Activated T-cell treated with anti-CD3 and anti-CD28 coated beads, Interleukin-2, amount 50 U/mL, for 72 hours (primary cell): ENCODE data around the gene NRCAM. TPM values are rescaled to one million over a fixed set of nuclear protein-coding genes. Genes with fewer than 3 reads are reported as not detected.

Experiments used
- ATAC-seq, 2 donors: fragments of 150-1000 bp; cut with Tn5 transposase; replicated peaks in 1 of 2; 2 replicates each; pipeline ENCODE4 v1.10.0; 2021; ENCODE audit warnings: moderate library complexity in 2 of 2, mild to moderate bottlenecking in 1 of 2
- DNase-seq, 2 donors: peaks; one replicate each; pipeline ENCODE4 v3.0.0; 2021 to 2022; ENCODE audit warnings: mixed read lengths in 1 of 2
- H3K27ac Mint-ChIP-seq: one replicate; pipeline ENCODE4 v1.8.0; 2022; ENCODE audit warnings: mild to moderate bottlenecking, moderate library complexity, mixed read lengths
- H3K27me3 Mint-ChIP-seq: one replicate; pipeline ENCODE4 v1.8.0; 2022; ENCODE audit warnings: low read depth, mixed read lengths
- H3K36me3 Mint-ChIP-seq, 2 donors: one replicate each; pipeline ENCODE4 v1.8.0; 2022; ENCODE audit warnings: mixed read lengths in 2 of 2, mild to moderate bottlenecking in 1 of 2; ENCODE audit not compliant: insufficient read depth in 2 of 2
- H3K4me1 Mint-ChIP-seq: one replicate; pipeline ENCODE4 v1.8.0; 2022; ENCODE audit warnings: low read depth, mixed read lengths
- H3K4me3 Mint-ChIP-seq, 2 donors: one replicate each; pipeline ENCODE4 v1.8.0; 2022; ENCODE audit warnings: mild to moderate bottlenecking in 2 of 2, mixed read lengths in 2 of 2, moderate library complexity in 2 of 2
- H3K9me3 Mint-ChIP-seq, 2 donors: one replicate each; pipeline ENCODE4 v1.8.0; 2022; ENCODE audit warnings: mixed read lengths in 2 of 2
- total RNA-seq, 2 donors: library from RNA; stranded (reverse); gene quantifications; one replicate each; pipeline ENCODE4 v1.2.3, GENCODE V29; 2022

NRCAM gene
- total RNA-seq, 2 donors from 2014 or later: 2.5 to 4.1 TPM

DNA sequence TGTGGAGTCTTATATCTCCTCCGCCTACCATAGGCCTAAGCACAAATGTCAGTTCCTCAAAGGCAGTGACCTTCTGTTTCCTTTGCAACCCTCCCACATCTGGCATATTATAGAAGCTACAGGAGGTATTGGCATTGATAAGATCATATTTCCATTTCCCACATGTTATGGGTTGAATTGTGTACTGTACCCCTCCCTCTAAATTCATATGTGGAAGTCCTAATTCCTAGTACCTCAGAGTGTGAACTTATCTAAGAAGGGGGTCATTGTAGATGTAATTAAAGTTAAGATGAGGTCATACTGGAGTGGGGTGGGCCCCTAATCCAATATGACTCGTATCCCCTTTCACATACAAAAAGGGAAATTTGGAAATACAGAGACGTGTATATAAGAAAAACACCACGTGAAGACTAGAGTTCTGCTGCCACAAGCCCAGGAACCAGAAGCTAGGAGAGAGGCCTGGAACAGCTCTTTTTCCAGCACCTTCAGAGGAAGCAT, 320.0 kb downstream of the NRCAM start:
- peak overlapping the region; percentile 3 to 11 for H3K4me3 Mint-ChIP-seq
- peaks cover 2% of the 10 kb centered on the region in 2 donors for H3K36me3 Mint-ChIP-seq
- ATAC-seq (peak; percentile 39 to 49), DNase-seq (no peak)
- H3K27me3 Mint-ChIP-seq: peaks cover 18% of the 10 kb centered on the region
- peaks cover 37% of the 10 kb centered on the region for H3K4me1 Mint-ChIP-seq
- peaks cover 0 to 5% of the 10 kb centered on the region in 2 donors for H3K9me3 Mint-ChIP-seq
- no peak overlapping the region for H3K27ac Mint-ChIP-seq

DNA sequence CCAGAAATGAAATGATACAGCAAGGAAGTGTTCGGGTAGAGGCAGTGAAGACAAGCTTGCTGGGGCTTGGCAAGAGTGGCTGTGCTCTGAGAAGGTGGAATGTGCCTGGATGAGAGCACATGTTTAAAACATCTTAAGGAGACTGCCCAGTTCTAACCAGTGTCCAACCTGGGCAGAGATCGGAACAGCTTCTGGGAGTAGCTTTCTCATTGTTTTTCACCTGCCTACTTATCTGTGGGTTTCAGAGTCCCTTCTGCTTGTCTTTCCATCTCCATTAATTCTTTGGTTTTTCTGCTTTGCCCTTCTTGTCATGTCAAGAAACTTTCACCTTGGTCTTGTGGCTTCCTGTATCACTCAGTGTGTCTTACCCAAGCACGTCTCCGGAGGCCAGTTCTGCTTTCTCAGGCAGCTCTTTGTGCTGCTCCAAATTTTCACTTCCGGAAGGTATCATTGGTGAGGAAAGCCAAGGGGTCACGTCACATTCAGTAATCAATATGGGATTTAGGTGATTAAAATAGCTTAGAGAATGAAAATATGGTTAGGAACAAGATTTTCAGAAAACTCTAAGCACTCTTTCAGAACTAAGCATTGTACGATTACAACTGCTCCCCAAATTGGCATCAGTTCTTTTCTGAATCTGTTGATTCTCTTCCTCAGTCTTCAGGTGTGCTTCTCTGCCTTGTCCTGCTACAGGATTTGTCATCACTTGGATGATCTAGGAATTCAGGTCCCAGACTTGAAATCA, 320.6 kb downstream of the NRCAM start:
- peak; percentile 91 to 92 for ATAC-seq
- H3K27ac Mint-ChIP-seq: no peak overlapping the region
- peaks cover 18% of the 10 kb centered on the region for H3K27me3 Mint-ChIP-seq
- peaks cover 2% of the 10 kb centered on the region in 2 donors for H3K36me3 Mint-ChIP-seq
- peak overlapping the region; percentile 11 to 33 for H3K4me3 Mint-ChIP-seq
- H3K9me3 Mint-ChIP-seq: peaks cover 0 to 5% of the 10 kb centered on the region in 2 donors
- DNase-seq: peak; percentile 32 to 53
- H3K4me1 Mint-ChIP-seq: peaks cover 37% of the 10 kb centered on the region

DNA sequence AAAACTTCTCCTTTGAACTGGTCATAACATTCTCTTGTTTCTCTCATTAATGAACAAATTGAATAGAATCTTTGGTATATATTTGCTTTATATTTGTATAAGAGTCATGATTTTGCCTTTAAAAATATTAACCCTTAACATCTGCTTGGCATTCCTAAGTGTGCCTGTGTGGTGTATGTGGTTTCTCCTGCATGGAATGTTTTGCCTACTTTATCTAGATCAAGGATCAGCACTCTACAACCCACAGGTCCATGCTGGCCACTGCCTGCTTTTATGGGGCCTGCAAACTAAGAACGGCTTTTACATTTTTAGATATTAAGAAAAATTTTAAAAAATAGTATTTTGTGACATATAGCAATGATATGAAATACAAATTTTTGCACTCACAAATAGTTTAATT, 321.8 kb downstream of the NRCAM start:
- Mint-ChIP-seq H3K27ac (no peak overlapping the region), H3K4me1 (peaks cover 37% of the 10 kb centered on the region), H3K36me3 (peaks cover 2% of the 10 kb centered on the region in 2 donors), H3K4me3 (no peak overlapping the region), H3K27me3 (peaks cover 14% of the 10 kb centered on the region), H3K9me3 (peaks cover 0 to 5% of the 10 kb centered on the region in 2 donors)
- no peak for ATAC-seq
- DNase-seq: no peak

DNA sequence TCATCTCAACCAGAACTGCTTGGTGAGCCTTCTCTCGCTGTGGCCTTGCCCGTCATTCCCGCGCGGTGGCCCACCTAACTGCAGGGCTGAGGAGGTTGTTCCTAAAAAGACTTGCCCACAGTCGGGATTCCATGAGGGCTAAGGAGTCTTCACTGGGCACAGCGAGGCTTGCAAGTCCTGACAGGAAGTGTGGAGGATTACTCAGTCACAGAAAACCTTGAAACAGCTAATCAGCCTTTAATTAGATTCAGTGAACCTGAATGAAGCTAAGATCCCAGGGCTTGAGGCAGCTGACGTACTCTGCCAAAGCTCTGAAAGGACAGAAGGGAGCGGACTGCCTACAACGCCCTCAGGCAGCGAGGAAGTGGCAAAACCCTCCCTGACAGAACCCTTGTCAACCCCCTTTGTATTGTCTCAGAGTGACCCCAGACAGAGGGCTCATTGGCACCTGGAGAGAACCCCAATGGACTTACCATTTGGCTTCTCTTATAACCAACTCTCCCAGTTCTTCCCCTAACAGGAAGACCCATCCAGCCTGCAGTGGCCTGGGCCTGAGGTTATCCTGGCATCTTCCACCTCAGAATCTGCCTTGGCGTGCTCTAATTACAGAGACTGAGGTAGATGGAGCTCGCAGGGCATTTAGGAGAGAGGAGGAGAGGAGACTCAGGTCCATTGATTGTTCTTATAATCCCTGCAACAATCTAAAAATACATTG, 323.5 kb downstream of the NRCAM start:
- peaks cover 2% of the 10 kb centered on the region in 2 donors for H3K36me3 Mint-ChIP-seq
- H3K9me3 Mint-ChIP-seq: peaks cover 0 to 4% of the 10 kb centered on the region in 2 donors
- H3K27me3 Mint-ChIP-seq: peaks cover 6% of the 10 kb centered on the region
- H3K4me3 Mint-ChIP-seq: no peak overlapping the region
- no peak for DNase-seq
- ATAC-seq: no peak
- H3K4me1 Mint-ChIP-seq: peaks cover 27% of the 10 kb centered on the region
- H3K27ac Mint-ChIP-seq: no peak overlapping the region

DNA sequence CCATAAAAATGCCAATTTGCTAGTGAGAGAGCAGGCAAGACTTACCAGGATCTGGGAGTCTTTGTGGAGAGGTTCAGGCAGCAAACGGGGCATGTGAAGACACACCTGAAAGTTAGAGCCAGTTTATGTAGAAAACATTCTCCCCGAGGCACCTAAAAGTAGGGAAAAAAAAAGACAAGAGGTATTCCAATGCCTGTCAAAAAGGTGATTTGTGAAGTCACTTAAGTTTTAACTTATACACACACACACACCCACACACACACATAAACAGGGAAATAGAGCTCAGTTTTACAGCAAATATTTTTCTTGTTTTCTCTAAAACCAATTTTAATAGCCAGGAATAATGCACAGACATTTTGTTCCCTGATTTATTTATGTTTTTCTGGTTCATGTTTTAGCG, 326.0 kb downstream of the NRCAM start, which contains the start of gene LAMB4:
Gene LAMB4 (minus strand): TSS at position 101 of the 400 bp plus-strand sequence. CDS start 7,197 bp downstream, outside the sequence.
- Mint-ChIP-seq H3K9me3 (no peaks in the 10 kb centered on the region), H3K4me1 (peaks cover 6% of the 10 kb centered on the region), H3K27me3 (peaks cover 6% of the 10 kb centered on the region), H3K27ac (no peak within 1 kb of the TSS), H3K36me3 (no peaks in the 10 kb centered on the region), H3K4me3 (no peak within 1 kb of the TSS)
- DNase-seq: no peak
- no peak for ATAC-seq

DNA sequence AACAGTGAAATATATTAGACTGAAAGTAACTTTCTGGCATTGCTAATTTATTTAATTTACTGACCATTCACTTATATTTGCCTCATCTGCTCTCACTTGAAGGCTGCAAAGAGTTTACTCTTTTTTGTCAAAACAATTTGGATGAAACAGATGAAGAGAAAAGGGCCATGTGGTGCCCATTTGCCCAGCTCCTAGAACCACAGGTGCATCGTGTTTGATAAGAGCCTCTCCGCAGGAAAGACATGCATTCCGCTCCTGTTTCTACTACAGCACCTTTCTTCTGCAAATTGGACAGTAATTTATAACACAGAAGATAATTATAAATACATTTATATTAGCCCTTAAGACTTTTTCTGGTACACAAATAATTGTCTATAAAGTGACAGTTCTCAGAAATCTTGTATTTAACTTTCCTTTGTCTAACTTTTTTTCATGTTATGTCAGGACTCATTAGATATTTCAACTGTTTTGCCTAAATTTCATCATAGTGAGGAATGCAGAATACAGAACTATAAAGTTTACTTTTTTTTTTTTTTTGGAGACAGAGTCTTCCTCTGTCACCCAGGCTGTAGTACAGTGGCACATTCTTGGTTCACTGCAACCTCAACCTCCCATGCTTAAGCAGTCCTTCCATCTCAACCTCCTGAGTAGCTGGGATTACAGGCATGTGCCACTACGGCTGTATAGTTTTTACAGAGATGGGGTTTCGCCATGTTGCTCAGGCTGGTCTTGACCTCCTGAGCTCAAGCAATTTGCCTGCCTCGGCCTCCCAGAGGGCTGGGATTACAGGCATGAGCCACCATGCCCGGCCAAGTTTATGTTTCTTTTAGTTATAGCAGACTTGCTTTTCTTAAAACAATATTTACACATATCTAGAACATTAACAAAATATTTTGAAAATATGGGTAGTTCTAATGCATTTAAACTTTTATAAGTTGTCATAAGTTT, 326.9 kb downstream of the NRCAM start:
- no peak for DNase-seq
- Mint-ChIP-seq H3K4me3 (no peak overlapping the region), H3K36me3 (no peaks in the 10 kb centered on the region), H3K4me1 (no peaks in the 10 kb centered on the region), H3K27ac (no peak overlapping the region), H3K9me3 (no peaks in the 10 kb centered on the region), H3K27me3 (peaks cover 6% of the 10 kb centered on the region)
- ATAC-seq: no peak

DNA sequence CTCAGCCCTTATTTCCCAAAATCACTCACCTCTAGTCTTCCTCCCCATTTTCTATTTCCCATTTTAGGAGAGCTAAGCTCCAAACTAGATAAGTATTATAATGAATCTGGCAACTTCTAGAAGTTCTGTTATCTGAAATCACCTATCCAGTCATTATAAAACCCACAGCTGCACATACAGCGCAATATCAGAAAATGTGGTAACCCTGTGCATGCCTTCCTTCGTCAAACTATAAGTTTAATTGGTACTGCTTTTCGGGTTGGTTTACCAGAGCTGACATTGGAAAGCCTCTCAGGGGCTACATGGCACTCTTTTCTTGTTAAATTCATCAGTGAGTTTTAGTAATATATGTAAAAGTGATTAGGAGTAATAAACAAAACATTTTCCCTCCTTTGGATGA, 327.7 kb downstream of the NRCAM start:
- ATAC-seq: peak in 1 of 2 donors; percentile 35
- no peak overlapping the region for H3K27ac Mint-ChIP-seq
- H3K9me3 Mint-ChIP-seq: no peaks in the 10 kb centered on the region
- H3K4me3 Mint-ChIP-seq: no peak overlapping the region
- peaks cover 6% of the 10 kb centered on the region for H3K27me3 Mint-ChIP-seq
- H3K36me3 Mint-ChIP-seq: no peaks in the 10 kb centered on the region
- no peak for DNase-seq
- H3K4me1 Mint-ChIP-seq: no peaks in the 10 kb centered on the region

- no peak for ATAC-seq
- H3K4me3 Mint-ChIP-seq: no peak overlapping the region
- no peaks in the 10 kb centered on the region for H3K9me3 Mint-ChIP-seq
- peaks cover 3% of the 10 kb centered on the region for H3K27me3 Mint-ChIP-seq
- H3K4me1 Mint-ChIP-seq: no peaks in the 10 kb centered on the region
- H3K27ac Mint-ChIP-seq: no peak overlapping the region
- no peaks in the 10 kb centered on the region for H3K36me3 Mint-ChIP-seq
- no peak for DNase-seq
These were observed 328.8 kb downstream of the NRCAM start for GRCh38 chr7:108127461-108127860.

DNA sequence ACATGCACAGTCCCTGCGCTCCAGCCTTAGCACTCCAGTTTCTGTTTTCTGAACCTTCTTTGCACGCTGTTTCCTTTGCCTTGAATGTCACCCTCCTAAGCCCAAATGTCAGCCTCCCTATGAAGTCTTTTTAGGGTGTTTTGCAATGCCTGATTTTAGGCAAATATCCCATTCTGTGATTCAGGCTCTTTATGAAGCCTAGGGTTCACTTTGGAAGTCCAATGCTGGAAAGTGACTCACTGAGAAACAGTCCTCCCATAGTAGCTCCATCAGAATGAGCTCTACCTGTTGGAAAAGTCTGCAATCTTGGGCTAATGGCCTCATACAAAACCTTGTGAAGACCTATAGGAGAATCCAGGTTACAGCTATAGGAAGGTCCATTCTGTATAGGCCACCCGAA, 331.4 kb downstream of the NRCAM start:
- ATAC-seq: no peak
- Mint-ChIP-seq H3K36me3 (no peaks in the 10 kb centered on the region), H3K27ac (no peak overlapping the region), H3K9me3 (no peaks in the 10 kb centered on the region), H3K4me3 (no peak overlapping the region), H3K27me3 (no peaks in the 10 kb centered on the region), H3K4me1 (peaks cover 3% of the 10 kb centered on the region)
- no peak for DNase-seq

GRCh38 chr7:108122181-108122580, 334.1 kb downstream of the NRCAM start:
- H3K36me3 Mint-ChIP-seq: no peaks in the 10 kb centered on the region
- no peak overlapping the region for H3K4me3 Mint-ChIP-seq
- no peaks in the 10 kb centered on the region for H3K9me3 Mint-ChIP-seq
- H3K4me1 Mint-ChIP-seq: peaks cover 3% of the 10 kb centered on the region
- H3K27ac Mint-ChIP-seq: no peak overlapping the region
- ATAC-seq (no peak), DNase-seq (no peak)
- H3K27me3 Mint-ChIP-seq: no peaks in the 10 kb centered on the region

DNA sequence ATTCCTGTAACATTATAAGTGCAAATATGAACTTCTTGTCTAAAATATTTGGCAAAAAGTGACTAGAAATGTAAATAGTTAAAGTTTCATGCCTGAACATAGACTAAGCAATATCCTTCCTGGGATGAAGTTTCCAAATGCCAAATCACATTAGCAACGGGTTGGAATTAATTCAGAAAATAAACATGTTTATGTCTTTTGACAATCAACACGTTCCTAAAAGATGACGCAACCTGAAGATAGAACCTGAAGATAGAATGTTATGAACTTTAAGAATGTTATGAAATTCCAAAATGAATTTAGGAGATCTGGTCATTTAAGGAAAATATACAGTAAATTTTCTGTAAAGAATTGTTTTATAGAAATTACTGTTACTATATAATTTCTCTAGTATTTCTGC, 335.3 kb downstream of the NRCAM start:
- Mint-ChIP-seq H3K4me1 (peaks cover 3% of the 10 kb centered on the region), H3K36me3 (no peaks in the 10 kb centered on the region), H3K27ac (no peak overlapping the region), H3K4me3 (no peak overlapping the region), H3K27me3 (peaks cover 2% of the 10 kb centered on the region), H3K9me3 (no peaks in the 10 kb centered on the region)
- no peak for ATAC-seq
- no peak for DNase-seq

DNA sequence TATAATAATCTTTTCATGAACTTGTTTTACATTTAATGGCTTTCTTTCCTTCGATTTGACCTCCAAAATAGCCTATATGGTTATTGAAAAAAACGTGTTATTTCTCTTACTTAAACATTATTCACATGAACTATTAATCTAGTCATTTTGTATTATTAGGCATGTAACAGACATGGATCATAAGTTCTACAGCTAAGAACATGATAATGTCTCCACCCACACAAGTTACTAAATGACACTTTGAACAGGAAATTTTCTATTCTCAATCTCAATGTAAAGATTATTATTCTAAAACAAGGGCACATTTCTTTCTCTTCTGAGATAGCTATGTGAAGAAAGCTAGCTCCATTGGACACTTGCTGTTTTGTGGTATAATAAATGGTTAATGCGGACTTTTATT, 336.0 kb downstream of the NRCAM start:
- DNase-seq (no peak), ATAC-seq (no peak)
- Mint-ChIP-seq H3K36me3 (no peaks in the 10 kb centered on the region), H3K27me3 (peaks cover 5% of the 10 kb centered on the region), H3K4me1 (peaks cover 3% of the 10 kb centered on the region), H3K27ac (no peak overlapping the region), H3K9me3 (no peaks in the 10 kb centered on the region), H3K4me3 (no peak overlapping the region)
